Metanephros (tissue), 2 donors: ENCODE results near the gene TAS1R2. TPM values are rescaled to one million over a fixed set of nuclear protein-coding genes. Genes with fewer than 3 reads are reported as not detected.

ENCODE experiments used
- small RNA-seq: library from RNA; depleted of rRNA; stranded (forward); fragments of <200 nt; gene quantifications from one replicate; pipeline ENCODE3, GENCODE V24; 2014; ENCODE audit warnings: low replicate concordance
- total RNA-seq: library from RNA; depleted of rRNA; stranded (reverse); fragments of >200 nt; gene quantifications from one replicate; pipeline ENCODE4 v1.2.3, GENCODE V29; 2014

TAS1R2 gene
- not detected for total RNA-seq

GRCh38 chr1:18859560-18859959 lies at the start of gene TAS1R2:
TSS of gene TAS1R2 (minus strand) at chr1:18859660. CDS start at chr1:18859660, 0 bp downstream.

GRCh38 chr1:18902523-18903290 lies 43.2 kb upstream of the TAS1R2 start, which contains the start of gene ALDH4A1:
TSS of gene ALDH4A1 (minus strand) at chr1:18902555. CDS start at chr1:18902523, 32 bp downstream.

Small RNA genes within 50 kb of the gene (small RNA-seq; reads per million reads assigned to genes)
- gene MIR1290 (not detected), gene MIR4695 (not detected)

Other genes with a start within 250 kb of the TAS1R2 start
- 3.3 TPM for gene PAX7, start 228.8 kb downstream of the TAS1R2 start, total RNA-seq
- gene ALDH4A1, start 42.9 kb upstream of the TAS1R2 start, total RNA-seq: 62.2 TPM
- gene IFFO2, start 97.0 kb upstream of the TAS1R2 start, total RNA-seq: 16.8 TPM